ENCODE data around the gene PPP1R3F.

PPP1R3F gene, protein sequence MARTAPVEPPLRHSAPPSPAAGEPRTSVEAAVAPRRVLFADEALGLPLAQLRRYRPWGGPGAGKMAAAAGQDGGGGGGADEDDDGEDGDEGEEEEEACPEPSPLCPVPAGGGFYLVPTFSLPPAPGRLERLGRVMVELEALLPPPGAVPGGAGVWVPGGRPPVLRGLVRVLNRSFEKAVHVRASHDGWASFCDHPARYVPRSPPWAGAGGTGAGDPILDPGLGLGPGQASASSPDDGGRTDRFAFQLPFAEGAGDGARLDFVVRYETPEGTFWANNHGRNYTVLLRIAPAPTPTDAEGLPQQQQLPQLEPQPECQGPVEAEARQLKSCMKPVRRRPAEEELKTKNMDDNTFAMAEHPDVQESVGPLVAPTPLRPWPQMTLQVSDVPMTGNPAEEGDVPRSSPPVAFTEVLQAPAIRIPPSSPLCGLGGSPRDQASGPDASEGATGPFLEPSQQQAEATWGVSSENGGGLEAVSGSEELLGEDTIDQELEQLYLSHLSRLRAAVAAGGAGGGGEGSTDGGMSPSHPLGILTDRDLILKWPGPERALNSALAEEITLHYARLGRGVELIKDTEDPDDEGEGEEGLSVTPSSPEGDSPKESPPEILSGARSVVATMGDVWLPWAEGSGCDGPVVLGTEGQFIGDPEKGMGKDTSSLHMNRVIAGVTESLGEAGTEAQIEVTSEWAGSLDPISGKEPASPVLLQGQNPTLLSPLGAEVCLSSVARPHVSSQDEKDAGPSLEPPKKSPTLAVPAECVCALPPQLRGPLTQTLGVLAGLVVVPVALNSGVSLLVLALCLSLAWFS

DNA sequence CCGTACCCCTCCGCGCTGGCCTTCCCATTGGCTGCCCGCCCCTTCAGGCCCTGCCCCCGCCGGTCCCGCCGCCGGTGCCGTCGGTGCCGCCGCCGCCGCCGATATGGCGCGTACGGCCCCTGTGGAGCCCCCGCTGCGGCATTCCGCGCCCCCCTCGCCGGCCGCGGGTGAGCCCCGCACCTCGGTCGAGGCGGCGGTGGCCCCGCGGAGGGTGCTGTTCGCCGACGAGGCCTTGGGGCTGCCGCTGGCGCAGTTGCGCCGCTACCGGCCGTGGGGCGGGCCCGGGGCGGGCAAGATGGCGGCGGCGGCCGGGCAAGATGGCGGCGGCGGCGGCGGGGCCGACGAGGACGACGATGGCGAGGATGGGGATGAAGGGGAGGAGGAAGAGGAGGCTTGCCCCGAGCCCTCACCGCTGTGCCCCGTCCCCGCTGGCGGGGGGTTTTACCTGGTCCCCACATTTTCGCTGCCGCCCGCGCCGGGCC lies at the start of gene PPP1R3F:
Gene PPP1R3F, plus strand, starts transcription at position 27 of the 482 bp plus-strand sequence. Its CDS starts 77 bp downstream, at position 104.
- Histone ChIP-seq H3K4me3 (peak within 1 kb of the TSS; percentile 76), H3K36me3 (replicated peaks) (peaks cover 19% of the 10 kb centered on the region), H3K4me1 (peaks cover 26% of the 10 kb centered on the region), H3K9me3 (no peaks in the 10 kb centered on the region), H3K27me3 (ENCODE audit: low read depth) (no peaks in the 10 kb centered on the region)
- DNase-seq (ENCODE audit: low spot score in 2 of 2) = no peak
- in situ Hi-C loops (cut with MboI; ENCODE audit: low sequenced_read_pairs) = no loop called here

DNA sequence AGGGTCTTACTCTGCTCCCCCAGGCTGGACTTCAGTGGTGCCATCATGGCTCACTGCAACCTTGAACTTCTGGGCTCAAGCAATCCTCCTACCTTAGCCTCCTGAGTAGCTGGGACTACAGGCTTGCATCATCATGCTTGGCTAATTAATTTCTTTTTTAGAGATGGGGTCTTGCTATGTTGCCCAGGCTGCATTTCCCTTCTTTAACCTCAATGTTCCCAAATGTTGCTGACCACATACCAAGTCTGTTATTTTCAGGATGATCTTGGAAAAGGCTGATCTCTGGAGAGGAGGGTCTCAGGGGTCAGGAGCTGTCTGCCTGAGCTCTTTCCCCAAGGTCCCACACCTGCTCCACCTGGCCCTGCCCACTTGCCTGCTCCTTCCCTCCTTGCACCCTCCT lies 49.5 kb upstream of the PPP1R3F start:
- Histone ChIP-seq H3K36me3 (replicated peaks) (no peaks in the 10 kb centered on the region), H3K4me3 (no peak overlapping the region), H3K9me3 (no peaks in the 10 kb centered on the region), H3K27me3 (ENCODE audit: low read depth) (no peaks in the 10 kb centered on the region), H3K4me1 (no peaks in the 10 kb centered on the region)
- in situ Hi-C loops (cut with MboI; ENCODE audit: low sequenced_read_pairs) = no loop called here
- DNase-seq (ENCODE audit: low spot score in 2 of 2) = no peak

DNA sequence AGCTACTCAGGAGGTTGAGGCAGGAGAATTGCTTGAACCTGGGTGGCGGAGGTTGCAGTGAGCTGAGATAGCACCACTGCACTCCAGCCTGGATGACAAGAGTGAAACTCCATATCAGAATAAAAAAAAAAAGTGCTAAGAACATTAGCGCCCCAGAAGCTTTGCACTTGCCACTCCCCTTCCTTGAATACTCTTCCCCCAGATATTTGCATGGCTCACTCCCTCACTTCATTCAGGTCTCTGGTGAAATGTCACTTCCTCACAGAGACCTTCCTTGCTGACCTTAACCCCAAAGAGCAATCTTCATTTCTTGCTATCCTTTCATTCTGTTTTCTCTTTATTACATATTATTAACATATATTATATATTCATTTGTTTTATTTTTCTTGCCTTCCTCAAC lies 47.7 kb upstream of the PPP1R3F start:
- Histone ChIP-seq H3K36me3 (replicated peaks) (no peaks in the 10 kb centered on the region), H3K9me3 (no peaks in the 10 kb centered on the region)
- in situ Hi-C loops (cut with MboI; ENCODE audit: low sequenced_read_pairs) = no loop called here

DNA sequence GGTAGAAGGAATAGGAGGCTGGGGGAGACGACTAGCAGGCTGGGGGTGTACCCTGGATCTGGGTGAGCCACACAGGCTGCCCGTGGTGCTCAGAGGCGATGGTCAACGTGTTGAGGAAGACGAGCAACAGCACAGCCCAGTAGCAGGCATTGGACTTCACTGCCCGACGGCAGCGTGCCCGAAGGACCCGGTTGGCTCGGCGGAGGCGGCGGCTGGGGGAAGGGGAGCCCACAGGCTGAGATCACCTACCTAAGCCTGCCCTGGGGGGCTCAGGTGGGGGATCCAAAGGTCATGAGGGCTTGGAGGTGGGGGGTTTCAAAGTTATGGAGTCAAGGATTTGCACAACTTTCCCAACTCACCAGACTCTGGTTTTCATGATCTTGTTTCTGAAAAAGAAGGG lies 43.7 kb upstream of the PPP1R3F start:
- no peaks in the 10 kb centered on the region for H3K4me1 ChIP-seq
- no peak overlapping the region for H3K4me3 ChIP-seq
- H3K9me3 ChIP-seq = no peaks in the 10 kb centered on the region
- no peaks in the 10 kb centered on the region for H3K27me3 ChIP-seq (ENCODE audit: low read depth)
- no peaks in the 10 kb centered on the region for H3K36me3 ChIP-seq (replicated peaks)
- DNase-seq (ENCODE audit: low spot score in 2 of 2) = no peak
- in situ Hi-C loops (cut with MboI; ENCODE audit: low sequenced_read_pairs) = no loop called here

More for the DNA sequence above, 47.7 kb upstream of the PPP1R3F start:
- Histone ChIP-seq H3K4me1 (no peaks in the 10 kb centered on the region), H3K4me3 (no peak overlapping the region), H3K27me3 (ENCODE audit: low read depth) (no peaks in the 10 kb centered on the region)
- DNase-seq (ENCODE audit: low spot score in 2 of 2) = no peak

DNA sequence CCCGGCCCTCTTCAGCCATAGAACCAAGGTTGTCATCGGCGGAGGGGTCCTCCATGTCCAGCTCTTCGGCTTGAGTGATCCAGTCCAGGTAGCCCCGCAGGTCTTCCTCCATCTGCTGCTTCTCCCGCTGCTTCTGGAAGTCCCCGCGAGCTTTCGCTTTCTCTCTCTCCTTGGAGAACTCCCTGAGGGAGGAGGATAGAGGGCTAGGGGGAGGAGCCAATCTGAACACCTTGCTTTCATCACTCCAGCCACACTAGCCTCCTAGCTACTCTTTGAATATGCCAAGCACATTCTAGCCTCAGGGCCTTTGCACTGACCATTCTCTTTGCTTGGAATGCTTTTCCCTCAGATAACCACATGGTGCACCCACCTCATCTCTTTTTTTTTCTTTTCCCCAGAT lies 42.6 kb upstream of the PPP1R3F start:
- Histone ChIP-seq H3K27me3 (ENCODE audit: low read depth) (no peaks in the 10 kb centered on the region), H3K36me3 (replicated peaks) (no peaks in the 10 kb centered on the region), H3K4me1 (no peaks in the 10 kb centered on the region), H3K9me3 (no peaks in the 10 kb centered on the region), H3K4me3 (no peak overlapping the region)
- in situ Hi-C loops (cut with MboI; ENCODE audit: low sequenced_read_pairs) = no loop called here
- DNase-seq (ENCODE audit: low spot score in 2 of 2) = no peak

DNA sequence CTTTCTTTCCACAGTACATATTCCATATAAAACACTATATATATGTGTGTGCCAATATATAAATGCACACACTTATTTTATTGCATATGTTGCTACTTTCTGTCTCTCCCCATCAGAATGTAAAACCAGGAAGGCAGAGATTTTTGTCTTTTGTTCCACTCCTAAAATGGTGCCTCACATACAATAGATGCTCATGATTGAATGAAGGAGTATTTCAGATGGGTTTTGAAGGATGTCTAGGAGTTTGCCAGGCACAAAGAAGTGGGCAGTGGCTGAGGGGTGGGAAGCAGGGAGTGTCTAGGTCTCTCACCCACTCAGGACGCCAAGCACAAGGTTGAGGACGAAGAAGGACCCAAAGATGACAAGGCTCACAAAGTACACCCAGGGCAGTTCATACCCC lies 41.9 kb upstream of the PPP1R3F start:
- Histone ChIP-seq H3K4me1 (no peaks in the 10 kb centered on the region), H3K27me3 (ENCODE audit: low read depth) (no peaks in the 10 kb centered on the region), H3K36me3 (replicated peaks) (no peaks in the 10 kb centered on the region), H3K4me3 (no peak overlapping the region), H3K9me3 (no peaks in the 10 kb centered on the region)
- DNase-seq (ENCODE audit: low spot score in 2 of 2) = no peak
- in situ Hi-C loops (cut with MboI; ENCODE audit: low sequenced_read_pairs) = no loop called here

DNA sequence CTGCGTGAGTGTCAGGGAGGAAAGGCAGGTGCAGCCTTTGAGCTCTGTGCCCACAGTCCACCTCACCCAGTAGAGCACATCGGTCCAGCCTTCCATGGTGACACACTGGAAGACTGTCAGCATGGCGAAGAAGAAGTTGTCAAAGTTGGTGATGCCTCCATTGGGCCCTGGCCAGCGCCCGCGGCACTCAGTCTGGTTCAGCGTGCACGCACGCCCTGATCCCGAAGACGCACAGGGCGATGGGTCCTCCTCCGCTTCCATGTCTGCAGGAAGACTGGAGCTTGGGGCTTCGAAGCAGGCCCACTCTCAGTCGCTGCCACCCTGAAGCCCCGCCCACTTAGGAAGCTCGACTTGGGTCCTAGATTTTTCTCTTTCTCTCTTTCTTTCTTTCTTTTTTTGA lies 41.4 kb upstream of the PPP1R3F start:
- Histone ChIP-seq H3K4me3 (no peak overlapping the region), H3K9me3 (no peaks in the 10 kb centered on the region), H3K27me3 (ENCODE audit: low read depth) (no peaks in the 10 kb centered on the region), H3K4me1 (no peaks in the 10 kb centered on the region), H3K36me3 (replicated peaks) (no peaks in the 10 kb centered on the region)
- DNase-seq (ENCODE audit: low spot score in 2 of 2) = no peak
- in situ Hi-C loops (cut with MboI; ENCODE audit: low sequenced_read_pairs) = no loop called here

DNA sequence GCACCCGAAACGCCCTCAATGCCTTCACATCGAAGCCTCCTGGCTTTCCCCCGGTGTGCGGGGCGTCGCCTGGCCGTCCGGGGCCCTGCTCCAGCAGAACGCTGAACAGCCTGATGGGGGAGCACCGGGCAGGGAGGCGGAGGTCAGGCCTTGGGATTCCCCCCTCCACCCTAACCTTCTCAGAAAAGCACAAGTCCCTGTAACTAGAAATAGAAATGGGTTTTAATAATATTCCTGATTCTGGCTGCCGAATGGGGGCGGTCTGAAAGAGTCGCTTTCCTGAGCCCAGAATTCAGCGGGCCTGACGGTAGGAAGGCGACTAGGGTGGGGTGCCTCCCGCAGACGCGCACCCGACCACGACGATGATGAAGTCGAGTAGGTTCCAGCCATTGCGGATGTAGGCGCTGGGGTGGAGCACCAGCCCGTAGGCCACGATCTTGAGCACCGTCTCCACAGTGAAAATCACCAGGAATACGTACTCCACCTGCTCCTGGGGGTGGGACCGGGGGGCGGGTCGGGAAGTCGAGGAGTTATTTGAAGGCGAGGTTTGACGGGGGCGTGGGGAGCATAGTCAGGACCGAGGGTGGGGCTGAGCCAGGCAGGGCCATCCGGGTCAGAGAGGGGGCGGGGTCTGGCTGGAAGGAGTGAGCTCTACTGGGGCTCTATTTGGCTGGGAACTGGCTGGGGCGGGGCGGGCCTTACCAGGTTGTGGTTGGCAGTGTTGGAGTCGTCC lies 38.9 kb upstream of the PPP1R3F start:
- no peaks in the 10 kb centered on the region for H3K9me3 ChIP-seq
- in situ Hi-C loops (cut with MboI; ENCODE audit: low sequenced_read_pairs) = no loop called here
- no peaks in the 10 kb centered on the region for H3K4me1 ChIP-seq
- no peaks in the 10 kb centered on the region for H3K27me3 ChIP-seq (ENCODE audit: low read depth)
- DNase-seq (ENCODE audit: low spot score in 2 of 2) = peak in 1 of 2 experiments; percentile 30
- H3K36me3 ChIP-seq (replicated peaks) = no peaks in the 10 kb centered on the region
- H3K4me3 ChIP-seq = no peak overlapping the region

DNA sequence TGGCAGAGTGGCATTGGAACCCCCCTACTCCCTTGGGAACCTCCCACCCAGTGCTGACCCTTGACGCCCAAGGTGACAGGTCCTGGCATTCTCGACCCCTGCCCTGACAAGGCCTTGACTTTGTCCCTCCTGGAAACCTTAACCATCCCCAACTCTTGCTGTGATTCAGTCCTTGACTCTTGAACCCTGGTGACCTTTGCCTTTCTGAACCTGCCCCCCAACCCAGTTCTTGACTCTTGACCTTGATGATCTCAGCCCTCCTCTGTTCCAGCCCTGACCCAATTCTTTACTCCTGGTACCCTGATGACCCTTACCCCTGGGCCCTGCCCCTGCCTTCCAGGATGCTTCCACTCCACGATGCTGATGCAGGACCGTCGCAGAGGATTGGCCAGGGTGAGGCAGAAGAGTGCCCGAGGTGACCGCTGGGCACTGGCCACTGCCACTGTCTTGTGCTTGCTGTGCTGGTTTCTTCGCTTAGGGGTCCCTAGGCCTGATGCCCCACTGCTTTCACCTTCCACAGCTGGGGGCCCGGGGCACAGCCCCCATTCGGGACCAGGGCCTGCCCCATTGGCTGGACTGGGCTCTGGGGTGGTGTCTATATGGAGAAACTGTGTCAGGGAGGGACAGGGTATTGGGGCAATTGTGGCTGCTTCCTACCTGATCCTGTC lies 38.1 kb upstream of the PPP1R3F start:
- no peak for DNase-seq (ENCODE audit: low spot score in 2 of 2)
- Histone ChIP-seq H3K27me3 (ENCODE audit: low read depth) (no peaks in the 10 kb centered on the region), H3K9me3 (no peaks in the 10 kb centered on the region), H3K4me3 (no peak overlapping the region), H3K36me3 (replicated peaks) (no peaks in the 10 kb centered on the region), H3K4me1 (no peaks in the 10 kb centered on the region)
- in situ Hi-C loops (cut with MboI; ENCODE audit: low sequenced_read_pairs) = no loop called here

DNA sequence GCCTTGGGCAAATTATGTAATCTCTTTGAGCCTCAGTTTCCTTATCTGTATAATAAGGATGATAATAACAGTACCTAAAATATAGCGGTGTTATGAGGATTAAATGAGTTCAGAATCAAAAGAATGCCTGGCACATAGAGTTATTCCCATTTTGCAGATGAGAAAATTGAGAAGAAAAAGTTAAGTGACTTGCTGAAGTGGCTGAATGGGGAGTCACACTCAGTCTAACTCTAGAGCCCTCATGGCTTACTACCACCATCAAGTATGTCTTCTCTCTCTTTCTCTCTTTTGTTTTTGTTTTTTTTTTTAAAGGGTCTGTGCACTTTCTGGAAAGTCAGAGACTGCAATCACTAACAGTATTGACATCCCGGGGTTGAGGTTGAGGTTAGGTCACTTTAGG lies 37.1 kb upstream of the PPP1R3F start:
- in situ Hi-C loops (cut with MboI; ENCODE audit: low sequenced_read_pairs) = no loop called here
- DNase-seq (ENCODE audit: low spot score in 2 of 2) = no peak
- H3K4me1 ChIP-seq = no peaks in the 10 kb centered on the region

DNA sequence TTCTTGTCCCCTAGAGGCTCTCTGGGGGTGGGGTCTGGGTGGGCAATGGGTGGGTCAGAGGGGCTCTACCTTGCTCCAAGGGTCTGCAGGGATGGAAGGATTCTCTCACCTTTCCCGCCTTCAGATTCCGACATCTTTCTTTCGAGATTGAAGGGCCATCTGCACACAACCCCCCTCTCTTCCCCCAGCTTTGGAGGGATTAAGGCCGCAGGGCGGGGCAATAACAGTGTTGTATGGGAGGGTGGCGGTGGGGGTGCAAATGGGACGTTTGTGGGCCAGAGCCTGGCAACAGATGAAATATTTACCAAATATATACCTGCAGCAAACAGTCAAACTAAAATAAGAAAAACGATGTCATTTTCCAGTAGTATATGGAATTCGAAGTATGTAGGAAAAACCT lies 36.4 kb upstream of the PPP1R3F start, which contains the start of gene CACNA1F:
Gene CACNA1F, minus strand, starts transcription at position 165 of the 400 bp plus-strand sequence. Its CDS starts 31 bp downstream, at position 134.
- H3K27me3 ChIP-seq (ENCODE audit: low read depth) = no peaks in the 10 kb centered on the region
- peak in 1 of 2 experiments; percentile 24 for DNase-seq (ENCODE audit: low spot score in 2 of 2)
- no peaks in the 10 kb centered on the region for H3K9me3 ChIP-seq
- H3K4me1 ChIP-seq = no peaks in the 10 kb centered on the region
- no peak within 1 kb of the TSS for H3K4me3 ChIP-seq
- in situ Hi-C loops (cut with MboI; ENCODE audit: low sequenced_read_pairs) = no loop called here
- no peaks in the 10 kb centered on the region for H3K36me3 ChIP-seq (replicated peaks)

More for the DNA sequence above, 37.1 kb upstream of the PPP1R3F start:
- Histone ChIP-seq H3K36me3 (replicated peaks) (no peaks in the 10 kb centered on the region), H3K4me3 (no peak overlapping the region), H3K9me3 (no peaks in the 10 kb centered on the region), H3K27me3 (ENCODE audit: low read depth) (no peaks in the 10 kb centered on the region)

DNA sequence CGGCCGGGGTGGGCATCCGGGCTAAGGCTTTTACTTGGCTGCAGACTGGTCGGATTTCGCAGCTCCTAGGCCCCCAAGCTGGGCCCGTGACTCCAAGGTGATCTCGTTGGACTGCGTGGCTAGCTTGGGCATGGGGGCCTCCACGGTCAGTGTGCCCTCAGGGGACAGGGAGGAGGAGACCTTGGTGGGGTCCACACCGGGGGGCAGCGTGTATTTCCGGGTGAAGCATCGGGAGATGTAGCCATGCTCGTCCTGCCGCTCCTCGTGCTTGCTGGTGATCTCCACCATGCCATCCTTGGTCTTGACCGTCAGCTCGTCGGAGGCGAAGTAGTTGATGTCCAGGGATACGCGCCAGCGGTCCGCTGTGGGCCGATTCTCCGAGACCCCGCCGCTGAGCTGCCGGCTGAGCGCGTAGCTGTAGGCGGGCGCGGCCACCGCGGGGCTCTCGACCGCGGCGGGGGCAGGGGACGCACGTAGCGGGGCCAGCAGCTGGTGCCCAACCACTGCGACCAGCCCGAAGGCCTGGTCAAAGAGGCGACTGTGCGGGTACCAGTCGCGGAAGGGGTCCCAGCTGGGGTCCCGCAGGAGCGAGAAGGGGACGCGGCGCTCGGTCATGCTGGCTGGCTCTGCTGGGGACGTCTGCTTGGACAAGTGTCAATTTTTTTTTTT lies 35.6 kb upstream of the PPP1R3F start:
- H3K4me1 ChIP-seq = no peaks in the 10 kb centered on the region
- in situ Hi-C loops (cut with MboI; ENCODE audit: low sequenced_read_pairs) = no loop called here
- no peaks in the 10 kb centered on the region for H3K27me3 ChIP-seq (ENCODE audit: low read depth)
- DNase-seq (ENCODE audit: low spot score in 2 of 2) = no peak
- H3K9me3 ChIP-seq = no peaks in the 10 kb centered on the region
- H3K36me3 ChIP-seq (replicated peaks) = no peaks in the 10 kb centered on the region
- no peak overlapping the region for H3K4me3 ChIP-seq

DNA sequence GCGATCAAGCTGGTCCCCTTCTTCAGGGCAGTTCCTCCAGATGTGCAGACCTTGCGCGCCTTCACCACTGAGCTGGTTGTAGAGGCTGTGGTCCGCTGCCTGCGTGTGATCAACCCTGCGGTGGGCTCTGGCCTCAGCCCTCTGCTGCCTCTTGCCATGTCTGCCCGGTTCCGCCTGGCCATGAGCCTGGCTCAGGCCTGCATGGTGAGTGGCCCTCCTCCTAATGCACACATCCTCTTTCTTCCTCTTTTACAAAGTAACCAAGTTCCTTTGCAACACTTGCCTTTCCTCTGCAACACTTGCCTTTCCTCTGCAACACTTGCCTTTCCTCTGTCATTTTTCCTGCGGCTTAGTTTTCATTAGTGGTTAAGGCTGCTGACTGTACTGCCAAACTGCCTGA lies 32.5 kb upstream of the PPP1R3F start:
- no peaks in the 10 kb centered on the region for H3K9me3 ChIP-seq
- no peaks in the 10 kb centered on the region for H3K27me3 ChIP-seq (ENCODE audit: low read depth)
- no peak for DNase-seq (ENCODE audit: low spot score in 2 of 2)
- no peaks in the 10 kb centered on the region for H3K36me3 ChIP-seq (replicated peaks)
- H3K4me1 ChIP-seq = no peaks in the 10 kb centered on the region
- H3K4me3 ChIP-seq = no peak overlapping the region
- in situ Hi-C loops (cut with MboI; ENCODE audit: low sequenced_read_pairs) = no loop called here
